Activated CD4-positive, alpha-beta T cell treated with anti-CD3 and anti-CD28 coated beads for 4 hours (primary cell): ENCODE results near the gene TCEAL5.
"Not testable (repeated sequence)": the region's sequence is repeated elsewhere in the genome, so short reads cannot be mapped to it uniquely, and the experiment has no call there.

ENCODE experiments used
- DNase-seq, 2 donors: peaks; one replicate each; pipeline ENCODE4 v3.0.0-alpha.2; 2020

Gene TCEAL5

GRCh38 chrX:103233263-103233662 is 43.3 kb downstream of the TCEAL5 start:
- no peak for DNase-seq

GRCh38 chrX:103225918-103226317 is 50.6 kb downstream of the TCEAL5 start:
- DNase-seq: not testable (repeated sequence)
